ENCODE measurements around the gene AKT2.

The AKT2 gene

GRCh38 chr19:40254714-40255418, 30.3 kb downstream of the AKT2 start:
- no peak for DNase-seq

GRCh38 chr19:40253611-40254092, 31.5 kb downstream of the AKT2 start:
- DNase-seq = no peak

- no peak for DNase-seq
Measured at GRCh38 chr19:40252395-40252794, 32.8 kb downstream of the AKT2 start.

- DNase-seq = no peak
Measured at GRCh38 chr19:40251991-40252390, 33.2 kb downstream of the AKT2 start.

- DNase-seq = no peak
Measured at GRCh38 chr19:40251244-40251643, 33.9 kb downstream of the AKT2 start.

- DNase-seq = no peak
Measured at GRCh38 chr19:40249781-40250180, 35.4 kb downstream of the AKT2 start.

- peak in 1 of 58 donors; percentile 37 for DNase-seq
Measured at GRCh38 chr19:40249201-40249600, 35.9 kb downstream of the AKT2 start.

- DNase-seq = peak in 3 of 58 donors; percentile 25 to 27 (median 27)
Measured at GRCh38 chr19:40247735-40248262, 37.3 kb downstream of the AKT2 start.

GRCh38 chr19:40247178-40247577, 38.0 kb downstream of the AKT2 start:
- DNase-seq = no peak

- DNase-seq = peak in 1 of 58 donors; percentile 24
Measured at GRCh38 chr19:40246292-40247073, 38.7 kb downstream of the AKT2 start.

GRCh38 chr19:40245506-40246128, 39.5 kb downstream of the AKT2 start:
- DNase-seq = no peak

GRCh38 chr19:40244579-40245317, 40.4 kb downstream of the AKT2 start:
- DNase-seq = no peak

- no peak for DNase-seq
Measured at GRCh38 chr19:40243181-40243580, 42.0 kb downstream of the AKT2 start.

- peak in 1 of 58 donors; percentile 19 for DNase-seq
Measured at GRCh38 chr19:40242480-40242879, 42.7 kb downstream of the AKT2 start.

GRCh38 chr19:40241809-40242384, 43.2 kb downstream of the AKT2 start:
- DNase-seq = peak in 57 of 58 donors; percentile 25 to 96 (median 77)

- no peak for DNase-seq
Measured at GRCh38 chr19:40241125-40241808, 43.9 kb downstream of the AKT2 start.

- DNase-seq = no peak
Measured at GRCh38 chr19:40240332-40240731, 44.8 kb downstream of the AKT2 start.

- no peak for DNase-seq
Measured at GRCh38 chr19:40239415-40240226, 45.5 kb downstream of the AKT2 start.

GRCh38 chr19:40238775-40239174, 46.4 kb downstream of the AKT2 start:
- no peak for DNase-seq
